GM23338 (cell line): ENCODE measurements around the gene EPHA10.

Experiments
- CTCF ChIP-seq, 2 experiments: fragments of 200-600 bp in 1 of 2; sonication (generic) in 1 of 2; conservative IDR thresholded peaks; 2 replicates each; pipeline versions ENCODE4 v1.5.1 to v1.6.1; 2016 to 2017; ENCODE audit warnings: antibody characterized with exemption in 2 of 2, low read depth in 2 of 2, mild to moderate bottlenecking in 2 of 2, moderate library complexity in 1 of 2
- EZH2 ChIP-seq: fragments of 200-600 bp; sonication (generic); IDR thresholded peaks from one replicate; pipeline ENCODE4 v1.8.0; 2017; ENCODE audit warnings: antibody characterized with exemption, mild to moderate bottlenecking, low read depth; ENCODE audit not compliant: unreplicated experiment

- TF ChIP-seq CTCF (conservative IDR thresholded peaks at IDR 0.05; ENCODE audit: low read depth in 2 of 2): no peak
- peak; percentile 3 for TF ChIP-seq EZH2
These were observed 30.6 kb upstream of the EPHA10 start for GRCh38 chr1:37795340-37796125.
